Osteoblast (primary cell): ENCODE data around the gene PARD3. TPM values are rescaled to one million over a fixed set of nuclear protein-coding genes. Genes with fewer than 3 reads are reported as not detected.

ENCODE experiments used
- DNase-seq: peaks from one replicate; pipeline ENCODE4 v3.0.0; 2011; ENCODE audit warnings: low spot score, mixed read lengths; ENCODE audit not compliant: insufficient read length; ENCODE audit errors: missing footprints
- H2AFZ ChIP-seq: 2 replicates; pipeline ENCODE4 v1.6.0; 2011; ENCODE audit warnings: mild to moderate bottlenecking, low read length
- H3K27ac ChIP-seq: 2 replicates; pipeline ENCODE4 v1.5.1; 2011; ENCODE audit warnings: mild to moderate bottlenecking, low read depth, low read length, moderate library complexity
- H3K27me3 ChIP-seq: 2 replicates; pipeline ENCODE4 v1.6.0; 2012; ENCODE audit warnings: mild to moderate bottlenecking, control low read depth, inconsistent platforms, low read length, moderate library complexity; ENCODE audit not compliant: insufficient read depth
- H3K36me3 ChIP-seq: 2 replicates; pipeline ENCODE4 v1.5.1; 2011; ENCODE audit warnings: mild to moderate bottlenecking, low read length, control low read depth, moderate library complexity; ENCODE audit not compliant: insufficient read depth
- H3K4me1 ChIP-seq: 2 replicates; pipeline ENCODE4 v1.5.1; 2011; ENCODE audit warnings: mild to moderate bottlenecking, low read length, control low read depth, moderate library complexity; ENCODE audit not compliant: insufficient read depth
- H3K4me2 ChIP-seq: 2 replicates; pipeline ENCODE4 v1.6.0; 2011; ENCODE audit warnings: mild to moderate bottlenecking, low read length; ENCODE audit not compliant: insufficient read depth
- H3K4me3 ChIP-seq: fragments of 200-600 bp; sonication (generic); 3 replicates; pipeline ENCODE4 v1.5.1; 2012; ENCODE audit warnings: mild to moderate bottlenecking, low read length, inconsistent platforms; ENCODE audit not compliant: insufficient read depth
- H3K79me2 ChIP-seq: 2 replicates; pipeline ENCODE4 v1.6.0; 2012; ENCODE audit warnings: mild to moderate bottlenecking, low read length, control low read depth, inconsistent platforms; ENCODE audit not compliant: insufficient read depth
- H3K9me3 ChIP-seq: 2 replicates; pipeline ENCODE4 v1.5.1; 2011; ENCODE audit warnings: low read depth, low read length, control low read depth
- H4K20me1 ChIP-seq: 2 replicates; pipeline ENCODE4 v1.6.0; 2012; ENCODE audit warnings: mild to moderate bottlenecking, low read length, control low read depth; ENCODE audit not compliant: insufficient read depth
- total RNA-seq: library from RNA; depleted of rRNA; stranded (reverse); fragments of >200 nt; gene quantifications from 2 replicates; pipeline ENCODE4 v1.2.3, GENCODE V29; 2012
- TF ChIP-seq, protein P1 (sequence below): IDR thresholded peaks from 2 replicates; pipeline ENCODE4 v1.5.1; 2011; ENCODE audit warnings: mild to moderate bottlenecking, low read depth, low read length, moderate library complexity; ENCODE audit errors: extremely low read depth

The PARD3 gene
- total RNA-seq, 1 donor, result 71.7 TPM

GRCh38 chr10:34626158-34626880 is 188.8 kb downstream of the PARD3 start:
- Histone ChIP-seq H3K9me3 (no peaks in the 10 kb centered on the region), H3K27ac (no peak overlapping the region), H3K4me3 (no peak overlapping the region), H2AFZ (no peak overlapping the region), H3K79me2 (no peaks in the 10 kb centered on the region), H3K27me3 (no peaks in the 10 kb centered on the region), H3K4me2 (no peak overlapping the region), H3K36me3 (no peaks in the 10 kb centered on the region), H4K20me1 (peaks cover 9% of the 10 kb centered on the region), H3K4me1 (peaks cover 8% of the 10 kb centered on the region)
- TF ChIP-seq, protein P1, sequence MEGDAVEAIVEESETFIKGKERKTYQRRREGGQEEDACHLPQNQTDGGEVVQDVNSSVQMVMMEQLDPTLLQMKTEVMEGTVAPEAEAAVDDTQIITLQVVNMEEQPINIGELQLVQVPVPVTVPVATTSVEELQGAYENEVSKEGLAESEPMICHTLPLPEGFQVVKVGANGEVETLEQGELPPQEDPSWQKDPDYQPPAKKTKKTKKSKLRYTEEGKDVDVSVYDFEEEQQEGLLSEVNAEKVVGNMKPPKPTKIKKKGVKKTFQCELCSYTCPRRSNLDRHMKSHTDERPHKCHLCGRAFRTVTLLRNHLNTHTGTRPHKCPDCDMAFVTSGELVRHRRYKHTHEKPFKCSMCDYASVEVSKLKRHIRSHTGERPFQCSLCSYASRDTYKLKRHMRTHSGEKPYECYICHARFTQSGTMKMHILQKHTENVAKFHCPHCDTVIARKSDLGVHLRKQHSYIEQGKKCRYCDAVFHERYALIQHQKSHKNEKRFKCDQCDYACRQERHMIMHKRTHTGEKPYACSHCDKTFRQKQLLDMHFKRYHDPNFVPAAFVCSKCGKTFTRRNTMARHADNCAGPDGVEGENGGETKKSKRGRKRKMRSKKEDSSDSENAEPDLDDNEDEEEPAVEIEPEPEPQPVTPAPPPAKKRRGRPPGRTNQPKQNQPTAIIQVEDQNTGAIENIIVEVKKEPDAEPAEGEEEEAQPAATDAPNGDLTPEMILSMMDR, result no peak
- DNase-seq, result no peak

DNA sequence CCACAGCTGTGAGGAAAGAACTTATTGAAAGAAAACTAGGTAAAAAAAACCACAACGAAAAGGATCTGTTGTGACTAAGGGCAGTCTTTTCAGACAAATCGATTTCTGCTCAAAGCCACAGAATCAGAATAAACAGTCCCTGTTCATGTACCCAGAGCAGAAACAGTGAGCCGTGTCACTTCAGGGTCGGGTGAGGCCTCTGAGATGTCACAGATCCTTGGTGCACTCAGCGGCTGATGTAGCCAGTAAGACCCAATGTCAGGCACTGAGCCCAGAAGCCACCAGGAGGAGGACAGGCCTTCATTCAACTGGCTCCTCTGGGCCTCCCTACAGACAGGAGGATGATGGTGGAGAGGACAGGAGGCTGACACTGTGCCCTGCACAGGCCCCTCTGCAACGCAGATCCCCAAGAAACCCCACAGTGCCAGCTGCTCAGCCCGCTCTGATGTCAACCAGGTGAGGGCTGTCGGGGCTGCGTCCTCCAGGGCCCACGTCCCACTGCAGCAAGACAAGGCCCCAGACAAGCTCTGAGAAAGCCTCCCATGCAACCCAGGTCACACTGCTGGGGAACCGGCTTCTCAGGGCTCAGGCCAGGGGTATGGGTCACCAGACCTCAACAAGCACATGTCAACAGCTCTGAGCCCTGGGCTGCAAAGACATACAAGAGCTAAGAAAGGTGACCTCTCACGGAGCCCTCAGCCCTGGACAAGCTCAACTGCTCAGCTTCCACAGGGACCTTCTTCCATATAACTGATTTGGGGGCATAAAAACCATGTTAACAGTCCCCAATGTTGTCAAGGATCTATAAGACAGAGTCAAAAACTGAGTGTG is 190.6 kb downstream of the PARD3 start:
- no peak overlapping the region for H3K4me3 ChIP-seq
- H3K4me1 ChIP-seq, result peaks cover 8% of the 10 kb centered on the region
- no peaks in the 10 kb centered on the region for H3K36me3 ChIP-seq
- no peaks in the 10 kb centered on the region for H3K9me3 ChIP-seq
- TF ChIP-seq, protein P1, result no peak
- DNase-seq, result no peak
- no peak overlapping the region for H2AFZ ChIP-seq
- peaks cover 10% of the 10 kb centered on the region for H4K20me1 ChIP-seq
- H3K27ac ChIP-seq, result no peak overlapping the region
- H3K27me3 ChIP-seq, result no peaks in the 10 kb centered on the region
- no peak overlapping the region for H3K4me2 ChIP-seq
- H3K79me2 ChIP-seq, result no peaks in the 10 kb centered on the region

- no peak for DNase-seq
- H3K4me3 ChIP-seq, result no peak overlapping the region
- H2AFZ ChIP-seq, result no peak overlapping the region
- no peaks in the 10 kb centered on the region for H3K36me3 ChIP-seq
- H3K27me3 ChIP-seq, result no peaks in the 10 kb centered on the region
- no peaks in the 10 kb centered on the region for H3K79me2 ChIP-seq
- no peak overlapping the region for H3K4me2 ChIP-seq
- H3K9me3 ChIP-seq, result no peaks in the 10 kb centered on the region
- H4K20me1 ChIP-seq, result peaks cover 6% of the 10 kb centered on the region
- TF ChIP-seq, protein P1, result no peak
- no peak overlapping the region for H3K27ac ChIP-seq
- peaks cover 8% of the 10 kb centered on the region for H3K4me1 ChIP-seq
Measured at GRCh38 chr10:34622945-34623344, 192.2 kb downstream of the PARD3 start.

DNA sequence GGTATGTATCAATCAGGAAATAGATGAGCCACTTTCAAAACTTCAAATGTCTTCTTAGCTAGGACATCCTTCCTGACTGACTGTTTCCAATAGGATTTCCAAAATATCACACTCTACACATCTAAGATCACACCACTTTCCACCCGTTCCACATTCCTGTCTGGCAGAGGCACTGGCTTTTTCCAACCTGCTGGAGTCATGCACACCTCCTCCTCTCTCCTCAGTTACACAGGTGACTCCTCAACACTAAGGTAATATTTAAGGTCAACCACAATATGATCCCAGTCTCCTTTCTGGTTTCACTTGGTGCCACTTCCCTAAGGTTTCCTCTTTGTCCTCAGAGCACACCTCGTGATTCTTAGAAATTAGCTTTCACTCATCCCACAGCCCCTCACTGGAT is 196.5 kb downstream of the PARD3 start:
- Histone ChIP-seq H4K20me1 (peaks cover 4% of the 10 kb centered on the region), H3K4me1 (no peaks in the 10 kb centered on the region), H3K4me2 (no peak overlapping the region), H2AFZ (no peak overlapping the region), H3K79me2 (peaks cover 3% of the 10 kb centered on the region), H3K9me3 (no peaks in the 10 kb centered on the region), H3K4me3 (no peak overlapping the region), H3K27me3 (no peaks in the 10 kb centered on the region), H3K36me3 (no peaks in the 10 kb centered on the region), H3K27ac (no peak overlapping the region)
- DNase-seq, result no peak
- TF ChIP-seq, protein P1, result no peak
